Choroid plexus epithelial cell (primary cell): Measurements from ENCODE around the gene EGFR.

ENCODE experiments used
- DNase-seq: peaks from one replicate; pipeline ENCODE4 v3.0.0-alpha.2; 2010; ENCODE audit warnings: low read depth
- H3K4me3 ChIP-seq: 2 replicates; pipeline ENCODE4 v1.5.1; 2011; ENCODE audit warnings: low read depth, mild to moderate bottlenecking, control low read depth, low read length, moderate library complexity
- TF ChIP-seq, protein P1 (sequence below): conservative IDR thresholded peaks from 2 replicates; pipeline ENCODE4 v1.5.1; 2011; ENCODE audit warnings: low read depth, mild to moderate bottlenecking, control low read depth, inconsistent platforms, low read length, moderate library complexity

EGFR gene

DNA sequence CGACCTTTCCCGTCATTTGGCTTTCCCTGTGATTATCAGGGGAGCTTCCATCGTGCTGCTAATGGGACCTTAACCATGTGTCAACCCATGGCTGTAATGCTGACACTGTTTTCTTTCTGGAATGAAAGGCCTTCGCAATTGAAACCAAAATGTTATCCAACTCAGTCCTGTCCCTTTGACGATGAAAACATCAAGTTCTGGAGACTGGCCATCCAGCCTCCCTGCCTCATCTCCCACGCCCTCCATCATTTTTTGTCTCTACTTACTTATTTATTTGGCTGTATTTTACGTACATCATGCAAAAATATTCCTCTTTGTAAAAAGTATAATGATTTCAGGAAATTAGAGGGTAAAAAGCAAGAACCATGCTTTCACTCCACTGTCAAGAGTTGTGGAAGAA, 69.8 kb downstream of the EGFR start:
- TF ChIP-seq, protein P1, sequence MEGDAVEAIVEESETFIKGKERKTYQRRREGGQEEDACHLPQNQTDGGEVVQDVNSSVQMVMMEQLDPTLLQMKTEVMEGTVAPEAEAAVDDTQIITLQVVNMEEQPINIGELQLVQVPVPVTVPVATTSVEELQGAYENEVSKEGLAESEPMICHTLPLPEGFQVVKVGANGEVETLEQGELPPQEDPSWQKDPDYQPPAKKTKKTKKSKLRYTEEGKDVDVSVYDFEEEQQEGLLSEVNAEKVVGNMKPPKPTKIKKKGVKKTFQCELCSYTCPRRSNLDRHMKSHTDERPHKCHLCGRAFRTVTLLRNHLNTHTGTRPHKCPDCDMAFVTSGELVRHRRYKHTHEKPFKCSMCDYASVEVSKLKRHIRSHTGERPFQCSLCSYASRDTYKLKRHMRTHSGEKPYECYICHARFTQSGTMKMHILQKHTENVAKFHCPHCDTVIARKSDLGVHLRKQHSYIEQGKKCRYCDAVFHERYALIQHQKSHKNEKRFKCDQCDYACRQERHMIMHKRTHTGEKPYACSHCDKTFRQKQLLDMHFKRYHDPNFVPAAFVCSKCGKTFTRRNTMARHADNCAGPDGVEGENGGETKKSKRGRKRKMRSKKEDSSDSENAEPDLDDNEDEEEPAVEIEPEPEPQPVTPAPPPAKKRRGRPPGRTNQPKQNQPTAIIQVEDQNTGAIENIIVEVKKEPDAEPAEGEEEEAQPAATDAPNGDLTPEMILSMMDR: no peak
- no peak overlapping the region for H3K4me3 ChIP-seq
- no peak for DNase-seq

DNA sequence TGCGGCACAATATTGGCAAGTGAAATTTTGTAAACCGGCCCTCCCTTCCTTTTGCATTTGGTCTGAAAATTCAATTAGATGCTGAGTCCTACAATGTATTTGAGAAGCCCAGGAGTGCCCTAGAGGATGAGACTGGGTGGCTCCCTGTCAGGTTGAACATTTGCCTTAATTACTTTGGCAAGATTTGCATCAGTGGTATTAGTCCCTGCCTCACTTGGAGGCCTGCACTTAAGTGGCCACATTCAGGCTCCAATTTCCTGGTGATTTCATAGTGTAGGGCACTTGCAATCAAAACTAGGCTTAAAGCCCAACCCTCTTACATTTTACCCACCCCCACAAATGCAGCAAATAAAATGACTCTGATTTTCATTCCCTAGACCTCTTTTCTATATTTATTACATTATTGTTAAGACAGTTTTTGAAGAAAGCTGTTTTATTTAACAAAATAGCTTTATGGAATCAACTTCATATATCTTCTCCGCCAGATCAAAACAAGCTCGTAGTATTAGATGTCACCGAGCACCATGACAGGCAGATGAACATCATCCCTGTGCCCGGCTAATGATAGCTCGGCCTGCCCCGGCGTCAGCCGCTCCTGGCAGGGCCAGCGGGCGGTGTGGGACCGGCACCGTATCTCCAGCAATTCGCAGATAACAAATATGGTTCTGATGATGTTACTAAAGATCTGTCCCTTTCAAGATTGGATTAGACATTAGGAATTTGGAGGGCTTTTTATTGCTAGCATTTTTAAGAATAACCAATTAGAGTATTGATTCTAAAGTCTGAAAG, 73.6 kb downstream of the EGFR start:
- H3K4me3 ChIP-seq: no peak overlapping the region
- TF ChIP-seq, protein P1: no peak
- no peak for DNase-seq

DNA sequence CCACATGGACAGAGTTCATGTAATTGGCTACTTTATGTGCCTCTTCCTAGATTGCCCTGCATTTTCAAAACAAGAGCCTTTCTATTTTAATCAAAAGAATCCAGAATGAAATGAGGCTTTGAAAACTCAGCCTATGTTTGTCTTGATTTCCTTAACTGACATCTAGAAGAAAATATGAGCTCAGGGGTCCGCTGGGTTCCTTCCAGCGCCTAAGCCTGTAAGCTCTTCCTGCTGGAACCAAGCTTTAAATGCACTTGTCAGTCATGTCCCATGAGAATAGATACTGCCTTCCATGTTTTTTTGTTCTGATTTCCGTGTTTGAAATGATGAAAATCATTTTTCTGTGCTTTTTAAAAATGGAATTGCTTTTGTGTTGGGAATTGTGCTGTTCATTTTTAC, 74.2 kb downstream of the EGFR start:
- H3K4me3 ChIP-seq: no peak overlapping the region
- no peak for DNase-seq
- TF ChIP-seq, protein P1: no peak

DNA sequence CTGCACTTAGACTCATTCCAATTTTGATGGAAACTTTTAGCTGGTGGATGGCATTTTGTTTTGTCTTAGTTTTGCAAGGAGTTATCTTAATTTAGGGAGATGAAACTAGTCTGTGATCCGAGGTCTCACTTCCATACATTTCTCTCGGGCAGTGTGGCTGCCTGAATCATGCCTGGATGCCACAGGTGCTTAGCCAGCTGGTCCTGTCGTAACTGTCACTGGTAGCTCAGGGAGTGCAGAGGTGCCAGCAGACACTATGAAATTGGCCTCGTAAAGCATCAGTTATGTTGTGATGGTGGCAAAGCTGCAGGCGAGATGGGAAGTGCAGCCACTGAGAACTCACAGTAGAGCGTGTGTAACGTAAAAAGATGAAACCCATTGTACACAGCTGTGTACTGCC, 74.9 kb downstream of the EGFR start:
- no peak for DNase-seq
- no peak overlapping the region for H3K4me3 ChIP-seq
- TF ChIP-seq, protein P1: no peak

DNA sequence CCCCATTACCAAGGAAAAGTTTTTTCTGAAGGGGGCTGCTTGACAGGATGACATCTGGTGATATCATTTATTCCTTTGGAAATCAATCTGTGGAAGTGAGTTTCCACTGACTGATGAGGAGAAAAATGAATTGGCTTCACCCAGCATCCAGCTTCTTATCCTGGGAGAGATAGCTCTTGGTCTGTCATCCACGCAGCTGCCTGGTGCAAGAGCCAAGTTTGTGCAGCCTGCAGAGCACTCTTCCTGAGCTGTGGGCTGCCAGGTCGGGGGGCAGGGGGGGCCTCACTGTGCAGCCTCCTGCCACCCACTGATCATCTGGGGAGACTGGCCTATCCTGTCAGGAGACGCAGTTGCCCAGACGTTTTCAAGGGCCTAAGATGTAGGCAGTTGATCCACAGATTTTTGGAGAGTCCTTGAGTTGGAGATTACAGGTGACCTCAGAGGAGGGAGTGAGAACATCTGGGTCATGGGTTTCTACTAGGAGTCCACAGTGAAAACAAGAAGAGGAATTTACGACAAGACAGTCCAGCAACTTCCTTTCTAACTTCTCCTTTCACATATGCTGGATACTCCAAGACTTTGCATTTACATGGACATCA, 75.4 kb downstream of the EGFR start:
- DNase-seq: no peak
- TF ChIP-seq, protein P1: no peak
- H3K4me3 ChIP-seq: no peak overlapping the region

DNA sequence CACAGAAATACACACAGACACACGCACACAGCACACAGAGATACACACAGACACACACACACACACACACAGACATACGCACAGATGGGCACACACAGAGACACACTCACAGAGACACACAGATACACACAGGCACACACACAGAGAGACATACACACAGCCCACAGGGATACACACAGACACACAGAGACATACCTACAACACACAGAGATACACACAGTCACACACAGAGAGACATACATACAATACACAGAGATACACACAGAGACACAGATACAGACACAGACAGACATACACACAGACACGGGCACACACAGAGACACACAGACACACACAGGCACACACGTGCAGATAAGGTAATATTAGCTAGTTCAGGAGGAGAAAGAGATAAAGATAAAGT, 76.9 kb downstream of the EGFR start:
- DNase-seq: no peak
- H3K4me3 ChIP-seq: no peak overlapping the region
- TF ChIP-seq, protein P1: no peak

DNA sequence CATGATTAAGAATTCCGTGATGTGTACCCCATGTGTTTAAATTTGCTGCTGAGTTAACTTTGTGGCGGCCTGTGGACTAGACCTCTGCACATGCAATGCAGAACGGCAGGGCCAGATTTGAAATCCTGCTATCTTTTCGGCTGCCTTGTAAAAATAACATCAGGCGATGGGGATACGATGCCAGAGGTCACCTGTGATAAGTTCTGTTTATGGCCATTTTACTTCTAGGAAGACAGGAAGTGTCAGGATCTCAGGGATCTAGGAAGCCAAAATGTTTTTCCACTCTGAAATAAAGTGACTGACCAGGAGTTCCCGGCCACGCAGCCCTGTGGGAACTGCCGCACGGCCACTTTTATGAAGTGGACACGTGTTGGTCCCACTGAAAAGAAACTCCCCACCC, 77.5 kb downstream of the EGFR start:
- TF ChIP-seq, protein P1: no peak

More for the DNA sequence above, 77.5 kb downstream of the EGFR start:
- H3K4me3 ChIP-seq: no peak overlapping the region
- DNase-seq: no peak
